Kidney (tissue), 14 donors: ENCODE data around the gene TMEM170A. TPM values are rescaled to one million over a fixed set of nuclear protein-coding genes. Genes with fewer than 3 reads are reported as not detected.

ENCODE experiments used
- DNase-seq, 5 donors: peaks; one replicate each; pipeline ENCODE4 v3.0.0-alpha.2; 2013 to 2020
- FAIRE-seq: peaks from 2 replicates; lab custom pipeline; 2012; peaks lifted over from hg19 to GRCh38; lab: Jason Lieb, UNC
- H3K27ac ChIP-seq, 2 donors: one replicate each; pipeline ENCODE4 v1.7.0; 2013; ENCODE audit warnings: low read depth in 2 of 2, low read length in 2 of 2, inconsistent platforms in 1 of 2
- H3K27me3 ChIP-seq: one replicate; pipeline ENCODE4 v1.7.1; 2013; ENCODE audit warnings: low read length, inconsistent platforms; ENCODE audit not compliant: control insufficient read depth, insufficient read depth
- H3K36me3 ChIP-seq, 3 donors: one replicate each; pipeline versions ENCODE4 v1.7.0 to v1.7.1; 2013; ENCODE audit warnings: low read length in 3 of 3, control low read depth in 1 of 3, inconsistent platforms in 1 of 3; ENCODE audit not compliant: insufficient read depth in 3 of 3, control insufficient read depth in 2 of 3
- H3K4me1 ChIP-seq, 3 donors: one replicate each; pipeline versions ENCODE4 v1.7.0 to v1.7.1; 2013; ENCODE audit warnings: low read length in 3 of 3, inconsistent platforms in 1 of 3, low read depth in 1 of 3; ENCODE audit not compliant: control insufficient read depth in 2 of 3, insufficient read depth in 2 of 3
- H3K4me3 ChIP-seq, 3 donors: one replicate each; pipeline versions ENCODE4 v1.7.0 to v1.8.1; 2013; ENCODE audit warnings: low read length in 3 of 3, control low read depth in 1 of 3, inconsistent platforms in 1 of 3
- H3K9ac ChIP-seq, 3 donors: one replicate each; pipeline versions ENCODE4 v1.7.0 to v1.7.1; 2013; ENCODE audit warnings: low read length in 3 of 3, control low read depth in 1 of 3, inconsistent platforms in 1 of 3
- H3K9me3 ChIP-seq, 3 donors: one replicate each; pipeline versions ENCODE4 v1.7.0 to v1.7.1; 2013; ENCODE audit warnings: low read length in 3 of 3, control low read depth in 1 of 3, inconsistent platforms in 1 of 3; ENCODE audit not compliant: control insufficient read depth in 2 of 3, insufficient read depth in 1 of 3
- intact Hi-C: fragments of 100-400 bp; cut with DNase I; formaldehyde crosslinking; loops from one replicate; pipeline ENCODE4 v1.11.1; 2022
- polyA plus RNA-seq: library from polyadenylated mRNA; stranded (reverse); fragments of 350-450 nt; fragmentation: Illumina TruSeq; extraction: RNeasy Lipid Tissue Mini Kit (QIAGEN cat#74804); gene quantifications from one replicate; pipeline ENCODE4 v1.2.3, GENCODE V29; 2014; ENCODE audit warnings: low read depth, low replicate concordance; ENCODE audit not compliant: insufficient read depth
- total RNA-seq: library from RNA; stranded (reverse); fragmentation: NEBNext Ultra II Directional; extraction: Animal tissue kit (Norgen Biotek cat#: 25700); gene quantifications from one replicate; pipeline ENCODE4 v1.2.1, GENCODE V29; 2021
- TF ChIP-seq, protein P1 (sequence below): IDR thresholded peaks from 3 replicates; pipeline ENCODE4 v1.5.1; 2012; ENCODE audit warnings: mild to moderate bottlenecking, moderate library complexity, borderline replicate concordance; ENCODE audit not compliant: insufficient read depth; ENCODE audit errors: extremely low read depth
- donor health status: control.
- donor health status: control.
- donor health status: control.
- donor health status: control.
- donor health status: control.
- donor health status: DM: yes; HTN: yes; CAD: no.
- donor health status: Normal renal cell carcinoma (clear cell type).

TMEM170A gene
- total and polyA plus RNA-seq, 2 donors from 2014 or later = 10.2 to 22.8 TPM

DNA sequence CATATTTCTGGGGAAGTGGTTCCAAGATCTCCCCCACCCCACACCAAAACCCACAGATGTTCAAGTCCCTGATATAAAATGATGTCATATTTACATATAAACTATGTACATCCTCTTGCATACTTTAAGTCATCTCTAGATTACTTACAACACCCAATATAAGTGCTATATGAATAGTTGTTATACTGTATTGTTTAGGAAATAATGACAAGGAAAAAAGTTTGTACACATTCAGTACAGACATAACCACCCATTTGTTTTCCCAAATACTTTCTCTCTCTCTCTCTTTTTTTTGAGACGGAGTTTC, 42.7 kb downstream of the TMEM170A start:
- TF ChIP-seq, protein P1, sequence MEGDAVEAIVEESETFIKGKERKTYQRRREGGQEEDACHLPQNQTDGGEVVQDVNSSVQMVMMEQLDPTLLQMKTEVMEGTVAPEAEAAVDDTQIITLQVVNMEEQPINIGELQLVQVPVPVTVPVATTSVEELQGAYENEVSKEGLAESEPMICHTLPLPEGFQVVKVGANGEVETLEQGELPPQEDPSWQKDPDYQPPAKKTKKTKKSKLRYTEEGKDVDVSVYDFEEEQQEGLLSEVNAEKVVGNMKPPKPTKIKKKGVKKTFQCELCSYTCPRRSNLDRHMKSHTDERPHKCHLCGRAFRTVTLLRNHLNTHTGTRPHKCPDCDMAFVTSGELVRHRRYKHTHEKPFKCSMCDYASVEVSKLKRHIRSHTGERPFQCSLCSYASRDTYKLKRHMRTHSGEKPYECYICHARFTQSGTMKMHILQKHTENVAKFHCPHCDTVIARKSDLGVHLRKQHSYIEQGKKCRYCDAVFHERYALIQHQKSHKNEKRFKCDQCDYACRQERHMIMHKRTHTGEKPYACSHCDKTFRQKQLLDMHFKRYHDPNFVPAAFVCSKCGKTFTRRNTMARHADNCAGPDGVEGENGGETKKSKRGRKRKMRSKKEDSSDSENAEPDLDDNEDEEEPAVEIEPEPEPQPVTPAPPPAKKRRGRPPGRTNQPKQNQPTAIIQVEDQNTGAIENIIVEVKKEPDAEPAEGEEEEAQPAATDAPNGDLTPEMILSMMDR = no peak
- no peaks in the 10 kb centered on the region for H3K9me3 ChIP-seq
- no peak overlapping the region for H3K4me3 ChIP-seq
- DNase-seq (no peak), FAIRE-seq (no peak)
- no peaks in the 10 kb centered on the region for H3K36me3 ChIP-seq
- intact Hi-C loops = no loop called here
- peak overlapping the region in 2 of 3 donors; percentile 43 to 48 for H3K9ac ChIP-seq
- peaks cover 0 to 19% (median 12%) of the 10 kb centered on the region in 3 donors for H3K4me1 ChIP-seq
- H3K27ac ChIP-seq = no peak overlapping the region
- no peaks in the 10 kb centered on the region for H3K27me3 ChIP-seq

DNA sequence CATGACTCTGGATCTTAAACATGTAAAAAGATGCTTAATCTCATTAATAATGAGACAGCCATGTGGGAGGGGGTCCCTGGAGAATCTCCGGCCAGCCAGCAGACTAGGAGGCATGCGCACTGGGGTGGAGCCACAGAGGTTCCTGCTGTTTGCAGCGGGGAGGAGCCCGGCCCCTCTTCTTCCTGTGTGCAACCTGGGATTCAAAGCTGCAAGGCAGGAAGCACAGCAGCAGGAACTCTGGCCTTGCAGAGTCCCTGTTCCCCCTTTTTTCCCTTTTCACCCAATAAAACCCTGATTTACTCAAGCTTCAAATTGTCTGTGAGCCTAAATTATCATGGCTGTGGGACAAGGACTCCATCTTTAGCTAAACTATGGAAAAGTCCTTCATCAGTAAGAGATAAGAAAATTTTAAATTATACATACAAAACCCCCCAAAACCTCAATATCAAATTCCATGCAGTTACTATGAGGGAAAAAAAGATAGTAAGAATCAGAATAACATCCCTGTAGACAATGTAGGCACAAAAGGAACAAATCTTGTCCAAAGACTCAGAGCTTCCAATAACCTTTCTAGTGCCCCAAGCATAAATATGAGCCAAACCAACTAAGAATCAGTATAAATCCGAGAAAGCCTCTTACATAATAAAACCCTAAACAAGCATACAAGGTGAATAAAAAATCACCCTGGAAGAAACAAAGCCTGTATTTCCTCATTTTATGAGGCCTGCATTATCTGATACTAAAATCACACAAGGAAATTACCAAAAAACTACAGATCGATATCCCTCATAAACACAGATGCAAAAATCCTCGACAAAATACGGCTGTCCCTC, 43.3 kb downstream of the TMEM170A start:
- TF ChIP-seq, protein P1 = no peak
- Histone ChIP-seq H3K4me3 (peak overlapping the region in 1 of 3 donors; percentile 33), H3K36me3 (no peaks in the 10 kb centered on the region), H3K27ac (peak overlapping the region in 1 of 2 donors; percentile 47), H3K27me3 (no peaks in the 10 kb centered on the region), H3K9me3 (no peaks in the 10 kb centered on the region), H3K9ac (peak overlapping the region in 2 of 3 donors; percentile 43 to 48), H3K4me1 (peaks cover 0 to 19% (median 12%) of the 10 kb centered on the region in 3 donors)
- FAIRE-seq (no peak), DNase-seq (peak; percentile 78 to 92 (median 79))
- intact Hi-C loops = no loop called here

GRCh38 chr16:75416904-75417565, 47.5 kb downstream of the TMEM170A start:
- Histone ChIP-seq H3K9me3 (no peaks in the 10 kb centered on the region), H3K36me3 (peaks cover 3 to 5% (median 3%) of the 10 kb centered on the region in 3 donors), H3K27ac (no peak overlapping the region), H3K9ac (no peak overlapping the region), H3K4me3 (no peak overlapping the region), H3K27me3 (no peaks in the 10 kb centered on the region), H3K4me1 (peaks cover 0 to 15% (median 12%) of the 10 kb centered on the region in 3 donors)
- no peak for DNase-seq
- intact Hi-C loops = no loop called here
- TF ChIP-seq, protein P1 = no peak
- no peak for FAIRE-seq
